ENCODE data around the gene U2AF2. TPM values are rescaled to one million over a fixed set of nuclear protein-coding genes. Genes with fewer than 3 reads are reported as not detected.
A peak's percentile ranks its signal among the peaks of the same experiment; 100 is the strongest.

Gene U2AF2
- total RNA-seq, 1 experiment from 2014 or later = 239 TPM

- DNase-seq (ENCODE audit: low spot score) = no peak
- in situ Hi-C loops (cut with HindIII; ENCODE audit: low sequenced_read_pairs) = loop anchor here (5.0 kb wide), 1 partner anchor 108 kb away; no protein-coding TSS in a partner anchor
These were observed 34.2 kb upstream of the U2AF2 start for GRCh38 chr19:55620410-55621204.

- in situ Hi-C loops (cut with HindIII; ENCODE audit: low sequenced_read_pairs) = loop anchor here (5.0 kb wide), 1 partner anchor 109 kb away; no protein-coding TSS in a partner anchor
- DNase-seq (ENCODE audit: low spot score) = no peak
These were observed 33.6 kb upstream of the U2AF2 start for GRCh38 chr19:55621205-55621672.

GRCh38 chr19:55621673-55622231 lies 33.1 kb upstream of the U2AF2 start:
- DNase-seq (ENCODE audit: low spot score) = no peak
- in situ Hi-C loops (cut with HindIII; ENCODE audit: low sequenced_read_pairs) = loop anchor here (5.0 kb wide), 1 partner anchor 109 kb away; no protein-coding TSS in a partner anchor

GRCh38 chr19:55622242-55622969 lies 32.4 kb upstream of the U2AF2 start:
- in situ Hi-C loops (cut with HindIII; ENCODE audit: low sequenced_read_pairs) = loop anchor here (5.0 kb wide), 1 partner anchor 110 kb away; no protein-coding TSS in a partner anchor
- DNase-seq (ENCODE audit: low spot score) = peak; percentile 39

GRCh38 chr19:55623130-55623529 lies 31.7 kb upstream of the U2AF2 start:
- in situ Hi-C loops (cut with HindIII; ENCODE audit: low sequenced_read_pairs) = loop anchor here (5.0 kb wide), 1 partner anchor 111 kb away; no protein-coding TSS in a partner anchor
- DNase-seq (ENCODE audit: low spot score) = no peak

GRCh38 chr19:55623561-55623960 lies 31.3 kb upstream of the U2AF2 start:
- no peak for DNase-seq (ENCODE audit: low spot score)
- in situ Hi-C loops (cut with HindIII; ENCODE audit: low sequenced_read_pairs) = loop anchor here (5.0 kb wide), 1 partner anchor 111 kb away; no protein-coding TSS in a partner anchor

- in situ Hi-C loops (cut with HindIII; ENCODE audit: low sequenced_read_pairs) = loop anchor here (5.0 kb wide), 1 partner anchor 112 kb away; no protein-coding TSS in a partner anchor
- DNase-seq (ENCODE audit: low spot score) = peak; percentile 94
These were observed 30.5 kb upstream of the U2AF2 start, which contains the start of gene ZNF784 for GRCh38 chr19:55624109-55625003. Gene ZNF784, minus strand, starts transcription at chr19:55624566. Its CDS starts 5 bp downstream, at chr19:55624561.

GRCh38 chr19:55625004-55625326 lies 29.9 kb upstream of the U2AF2 start:
- in situ Hi-C loops (cut with HindIII; ENCODE audit: low sequenced_read_pairs) = no loop called here
- no peak for DNase-seq (ENCODE audit: low spot score)

- in situ Hi-C loops (cut with HindIII; ENCODE audit: low sequenced_read_pairs) = no loop called here
- no peak for DNase-seq (ENCODE audit: low spot score)
These were observed 28.5 kb upstream of the U2AF2 start for GRCh38 chr19:55626350-55626749.

- DNase-seq (ENCODE audit: low spot score) = peak; percentile 95
- in situ Hi-C loops (cut with HindIII; ENCODE audit: low sequenced_read_pairs) = no loop called here
These were observed 22.4 kb upstream of the U2AF2 start for GRCh38 chr19:55632463-55632834.

- no peak for DNase-seq (ENCODE audit: low spot score)
- in situ Hi-C loops (cut with HindIII; ENCODE audit: low sequenced_read_pairs) = no loop called here
These were observed 21.0 kb upstream of the U2AF2 start for GRCh38 chr19:55633861-55634260.

- in situ Hi-C loops (cut with HindIII; ENCODE audit: low sequenced_read_pairs) = no loop called here
- no peak for DNase-seq (ENCODE audit: low spot score)
These were observed 19.5 kb upstream of the U2AF2 start for GRCh38 chr19:55635334-55635717.

- no peak for DNase-seq (ENCODE audit: low spot score)
- in situ Hi-C loops (cut with HindIII; ENCODE audit: low sequenced_read_pairs) = no loop called here
These were observed 18.9 kb upstream of the U2AF2 start for GRCh38 chr19:55635856-55636440.

- in situ Hi-C loops (cut with HindIII; ENCODE audit: low sequenced_read_pairs) = no loop called here
These were observed 18.1 kb upstream of the U2AF2 start for GRCh38 chr19:55636723-55637122.

GRCh38 chr19:55637534-55637933 lies 17.3 kb upstream of the U2AF2 start:
- no peak for DNase-seq (ENCODE audit: low spot score)
- in situ Hi-C loops (cut with HindIII; ENCODE audit: low sequenced_read_pairs) = no loop called here

More at GRCh38 chr19:55636723-55637122, 18.1 kb upstream of the U2AF2 start:
- no peak for DNase-seq (ENCODE audit: low spot score)

GRCh38 chr19:55638864-55639359 lies 15.9 kb upstream of the U2AF2 start:
- DNase-seq (ENCODE audit: low spot score) = peak; percentile 30
- in situ Hi-C loops (cut with HindIII; ENCODE audit: low sequenced_read_pairs) = no loop called here

GRCh38 chr19:55640043-55640576 lies 14.7 kb upstream of the U2AF2 start:
- peak; percentile 54 for DNase-seq (ENCODE audit: low spot score)
- in situ Hi-C loops (cut with HindIII; ENCODE audit: low sequenced_read_pairs) = no loop called here
